ENCODE data around the gene HCN3.
"Not testable (repeated sequence)": the region's sequence is repeated elsewhere in the genome, so short reads cannot be mapped to it uniquely, and the experiment has no call there.

HCN3 gene

DNA sequence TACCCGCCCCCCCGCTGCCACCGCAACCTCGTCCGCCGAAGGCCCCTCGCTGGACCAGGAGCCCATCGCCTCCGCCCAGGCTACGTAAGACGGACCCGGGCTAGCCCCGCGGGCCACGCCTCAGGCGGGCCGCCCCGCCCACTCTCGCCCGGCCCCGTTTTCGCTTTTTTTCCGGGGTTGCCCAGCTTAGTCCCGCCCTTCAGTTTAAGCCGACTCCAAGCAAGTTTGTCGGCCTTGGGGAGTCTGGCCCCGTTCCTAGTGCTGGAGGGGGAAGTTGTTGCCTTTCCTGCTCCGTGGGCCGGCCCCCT lies 46.4 kb downstream of the HCN3 start:
- FAIRE-seq (no peak), DNase-seq (ENCODE audit: insufficient read length, low spot score) (peak; percentile 71)
- TF ChIP-seq, protein P1, sequence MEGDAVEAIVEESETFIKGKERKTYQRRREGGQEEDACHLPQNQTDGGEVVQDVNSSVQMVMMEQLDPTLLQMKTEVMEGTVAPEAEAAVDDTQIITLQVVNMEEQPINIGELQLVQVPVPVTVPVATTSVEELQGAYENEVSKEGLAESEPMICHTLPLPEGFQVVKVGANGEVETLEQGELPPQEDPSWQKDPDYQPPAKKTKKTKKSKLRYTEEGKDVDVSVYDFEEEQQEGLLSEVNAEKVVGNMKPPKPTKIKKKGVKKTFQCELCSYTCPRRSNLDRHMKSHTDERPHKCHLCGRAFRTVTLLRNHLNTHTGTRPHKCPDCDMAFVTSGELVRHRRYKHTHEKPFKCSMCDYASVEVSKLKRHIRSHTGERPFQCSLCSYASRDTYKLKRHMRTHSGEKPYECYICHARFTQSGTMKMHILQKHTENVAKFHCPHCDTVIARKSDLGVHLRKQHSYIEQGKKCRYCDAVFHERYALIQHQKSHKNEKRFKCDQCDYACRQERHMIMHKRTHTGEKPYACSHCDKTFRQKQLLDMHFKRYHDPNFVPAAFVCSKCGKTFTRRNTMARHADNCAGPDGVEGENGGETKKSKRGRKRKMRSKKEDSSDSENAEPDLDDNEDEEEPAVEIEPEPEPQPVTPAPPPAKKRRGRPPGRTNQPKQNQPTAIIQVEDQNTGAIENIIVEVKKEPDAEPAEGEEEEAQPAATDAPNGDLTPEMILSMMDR (IDR thresholded peaks at IDR 0.05; ENCODE audit: insufficient read depth, missing control alignments): no peak

DNA sequence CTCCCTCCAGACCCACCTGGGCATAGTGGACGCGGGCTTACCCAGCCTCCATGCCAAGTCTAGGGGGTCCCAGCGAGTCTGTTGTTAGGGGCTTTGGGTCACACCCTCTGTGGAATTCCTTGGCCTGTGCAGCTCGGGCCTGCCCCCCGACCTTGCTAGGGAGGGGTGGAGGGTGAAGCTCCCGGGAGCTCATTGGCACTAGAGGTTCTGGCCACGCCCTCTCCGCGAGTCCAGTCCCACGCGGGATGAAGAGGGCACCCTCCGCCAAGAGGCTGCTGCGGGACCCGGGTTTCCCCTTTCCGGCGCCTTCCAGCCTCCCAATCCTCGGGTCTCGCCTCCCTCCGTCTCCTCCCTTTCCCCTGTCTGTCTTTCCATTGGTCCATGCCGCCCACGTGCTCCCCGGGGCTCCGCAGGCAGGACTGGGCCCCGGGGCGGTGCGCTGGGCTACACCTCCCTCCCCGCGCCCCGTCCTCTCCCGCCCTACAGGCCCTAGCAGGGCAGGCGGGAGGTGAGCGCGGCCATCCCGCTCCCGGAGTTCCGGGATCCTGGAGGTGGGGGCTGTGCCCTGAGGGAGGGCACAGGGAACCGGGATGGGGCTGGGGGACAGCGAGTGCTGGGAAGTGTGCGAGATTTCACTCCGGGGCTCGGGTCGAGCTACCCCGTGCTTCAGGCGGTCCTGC lies 46.9 kb downstream of the HCN3 start:
- FAIRE-seq (no peak), DNase-seq (ENCODE audit: insufficient read length, low spot score) (peak; percentile 98)
- TF ChIP-seq, protein P1 (IDR thresholded peaks at IDR 0.05; ENCODE audit: insufficient read depth, missing control alignments): no peak

DNA sequence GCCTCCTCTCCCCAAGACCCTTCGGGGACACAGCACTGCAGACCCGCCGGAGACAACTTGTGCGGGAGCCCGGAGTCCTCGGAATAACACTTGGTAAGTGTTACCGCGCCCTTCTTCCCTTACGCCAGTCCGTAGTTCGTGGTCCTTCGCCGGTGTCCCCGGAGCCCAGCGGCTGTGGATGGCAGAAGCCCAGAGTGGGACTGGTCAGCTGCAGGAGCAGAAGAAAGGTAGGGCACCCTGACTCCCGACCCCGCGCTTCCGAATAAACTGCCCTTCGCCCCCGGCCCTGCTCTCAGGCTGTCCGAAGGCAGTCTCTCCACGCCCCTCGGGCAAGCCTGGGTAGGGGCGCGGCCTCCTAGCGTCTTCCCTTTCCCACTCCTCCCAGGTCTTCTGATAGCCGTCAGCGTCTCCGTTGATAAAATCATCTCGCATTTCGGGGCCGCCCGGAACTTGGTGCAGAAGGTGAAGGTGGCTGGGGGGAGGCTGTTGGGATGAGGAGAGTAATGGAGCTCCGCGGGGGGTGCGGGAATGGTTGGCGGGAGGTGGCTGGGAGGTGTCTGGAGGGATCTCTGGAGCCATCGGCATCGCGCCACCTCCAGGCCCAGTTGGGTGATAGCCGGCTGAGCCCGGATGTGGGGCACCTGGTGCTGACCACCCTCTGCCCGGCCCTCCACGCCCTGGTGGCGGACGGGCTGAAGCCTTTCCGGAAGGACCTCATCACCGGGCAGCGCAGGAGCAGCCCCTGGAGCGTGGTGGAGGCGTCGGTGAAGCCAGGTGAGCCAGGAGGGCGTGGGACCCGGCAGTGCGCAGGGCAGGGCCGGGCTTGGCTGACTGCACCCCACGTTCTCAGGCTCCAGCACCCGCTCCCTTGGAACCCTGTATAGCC lies 47.7 kb downstream of the HCN3 start:
- FAIRE-seq (no peak), DNase-seq (ENCODE audit: insufficient read length, low spot score) (peak; percentile 84)
- TF ChIP-seq, protein P1 (IDR thresholded peaks at IDR 0.05; ENCODE audit: insufficient read depth, missing control alignments): peak; percentile 44

DNA sequence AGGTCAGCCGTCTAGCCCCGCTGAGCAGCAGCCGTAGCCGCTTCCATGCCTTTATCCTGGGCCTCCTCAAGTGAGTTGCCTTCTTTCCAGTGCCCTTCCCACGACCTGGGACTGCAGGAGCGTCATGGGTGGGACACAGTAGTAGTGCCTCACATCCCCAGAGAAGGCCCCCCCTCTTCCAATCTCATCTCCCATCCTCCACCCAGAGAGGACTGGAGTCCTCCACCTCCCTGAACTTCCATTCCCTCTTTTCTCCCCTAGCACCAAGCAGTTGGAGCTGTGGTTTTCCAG lies 48.3 kb downstream of the HCN3 start:
- FAIRE-seq (no peak), DNase-seq (ENCODE audit: insufficient read length, low spot score) (no peak)
- TF ChIP-seq, protein P1 (IDR thresholded peaks at IDR 0.05; ENCODE audit: insufficient read depth, missing control alignments): no peak

DNA sequence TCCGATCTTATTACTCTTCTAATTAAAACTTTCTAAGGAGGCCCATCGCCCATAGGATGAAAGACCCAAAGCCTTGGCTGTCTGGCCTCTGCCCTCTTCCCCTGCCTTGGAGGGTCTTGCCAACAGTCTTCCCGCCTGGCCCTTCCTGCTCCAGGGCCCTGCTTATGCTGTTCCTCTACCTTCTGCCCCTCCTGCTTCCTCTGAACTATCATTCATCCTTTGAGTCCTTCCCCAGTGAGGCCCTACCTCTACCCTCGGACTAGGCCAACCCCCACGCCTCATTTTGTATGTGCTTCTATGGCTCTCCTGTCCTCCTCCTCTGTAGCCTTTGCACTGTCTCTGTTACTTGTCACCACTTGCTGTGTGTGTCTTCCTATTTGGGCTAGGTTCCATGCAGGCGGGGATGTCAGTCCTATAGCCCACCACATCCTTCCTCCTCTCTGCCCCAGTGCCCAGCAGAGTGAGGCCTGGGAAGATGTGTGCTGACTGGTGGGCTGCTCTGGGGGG lies 48.8 kb downstream of the HCN3 start:
- no peak for FAIRE-seq
- DNase-seq (ENCODE audit: insufficient read length, low spot score): no peak
- TF ChIP-seq, protein P1 (IDR thresholded peaks at IDR 0.05; ENCODE audit: insufficient read depth, missing control alignments): no peak

DNA sequence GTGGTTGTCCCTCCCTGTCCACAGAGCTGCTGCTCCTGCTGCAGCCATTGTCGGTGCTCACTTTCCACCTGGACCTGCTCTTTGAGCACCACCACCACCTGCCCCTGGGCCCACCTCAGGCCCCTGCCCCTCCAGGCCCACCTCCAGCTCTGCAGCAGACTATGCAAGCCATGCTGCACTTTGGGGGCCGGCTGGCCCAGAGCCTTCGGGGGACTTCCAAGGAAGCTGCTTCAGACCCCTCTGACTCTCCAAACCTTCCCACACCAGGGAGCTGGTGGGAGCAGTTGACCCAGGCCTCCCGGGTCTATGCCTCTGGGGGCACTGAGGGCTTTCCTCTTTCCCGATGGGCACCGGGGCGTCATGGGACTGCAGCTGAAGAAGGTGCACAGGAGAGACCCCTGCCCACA lies 49.4 kb downstream of the HCN3 start:
- FAIRE-seq: no peak
- TF ChIP-seq, protein P1 (IDR thresholded peaks at IDR 0.05; ENCODE audit: insufficient read depth, missing control alignments): no peak
- DNase-seq (ENCODE audit: insufficient read length, low spot score): no peak

DNA sequence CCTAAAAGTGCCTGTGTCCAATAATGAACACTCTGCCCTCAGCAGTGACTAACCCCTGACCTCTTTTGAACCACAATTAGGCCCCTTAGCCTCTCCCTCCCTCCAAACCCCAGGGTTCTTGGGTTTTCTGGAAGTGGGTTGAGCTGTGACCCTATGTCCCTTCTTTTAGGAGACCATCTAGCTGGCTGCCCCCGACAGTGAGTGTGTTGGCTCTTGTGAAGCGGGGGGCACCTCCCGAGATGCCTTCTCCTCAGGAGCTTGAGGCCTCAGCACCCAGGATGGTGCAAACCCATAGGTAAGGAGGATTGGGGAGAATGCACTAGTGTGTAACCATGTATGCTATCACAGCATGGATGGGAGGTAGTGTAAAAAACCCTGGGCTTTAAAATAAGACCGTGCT lies 50.7 kb downstream of the HCN3 start:
- FAIRE-seq (no peak), DNase-seq (ENCODE audit: insufficient read length, low spot score) (no peak)
- TF ChIP-seq, protein P1 (IDR thresholded peaks at IDR 0.05; ENCODE audit: insufficient read depth, missing control alignments): no peak

DNA sequence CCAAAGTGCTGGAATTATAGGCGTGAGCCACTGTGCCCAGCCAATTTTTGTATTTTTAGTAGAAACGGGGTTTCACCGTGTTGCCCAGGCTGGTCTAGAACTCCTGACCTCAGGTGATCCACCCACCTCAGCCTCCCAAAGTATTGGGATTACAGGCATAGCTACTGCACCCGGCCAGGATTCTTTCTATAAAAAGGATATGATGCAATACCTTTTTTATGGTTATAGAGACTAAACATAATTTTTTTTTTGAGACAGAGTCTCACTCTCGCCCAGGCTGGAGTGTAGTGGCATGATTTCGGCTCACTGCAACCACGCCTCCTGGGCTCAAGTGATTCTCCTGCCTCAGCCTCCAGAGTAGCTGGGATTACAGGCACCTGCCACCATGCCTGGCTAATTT lies 51.6 kb downstream of the HCN3 start:
- DNase-seq (ENCODE audit: insufficient read length, low spot score); FAIRE-seq: not testable (repeated sequence)

Data from D721Med (cell line).